GM21390 (cell line): ENCODE results near the gene MAD1L1.
"Not testable (repeated sequence)": the region's sequence is repeated elsewhere in the genome, so short reads cannot be mapped to it uniquely, and the experiment has no call there.

Experiments used
- ATAC-seq: cut with Tn5 transposase; IDR thresholded peaks from one replicate; pipeline ENCODE4 v1.9.1; 2021; ENCODE audit not compliant: unreplicated experiment

The MAD1L1 gene

GRCh38 chr7:2162004-2162902, 70.5 kb downstream of the MAD1L1 start:
- not testable (repeated sequence) for ATAC-seq

GRCh38 chr7:2159176-2159520, 73.6 kb downstream of the MAD1L1 start:
- no peak for ATAC-seq

- no peak for ATAC-seq
Measured at GRCh38 chr7:2158331-2159175, 74.2 kb downstream of the MAD1L1 start.

- ATAC-seq: no peak
Measured at GRCh38 chr7:2157473-2158279, 75.1 kb downstream of the MAD1L1 start.

- ATAC-seq: no peak
Measured at GRCh38 chr7:2156756-2157472, 75.8 kb downstream of the MAD1L1 start.

- no peak for ATAC-seq
Measured at GRCh38 chr7:2154831-2155230, 77.9 kb downstream of the MAD1L1 start.

- no peak for ATAC-seq
Measured at GRCh38 chr7:2154121-2154520, 78.6 kb downstream of the MAD1L1 start.

- ATAC-seq: no peak
Measured at GRCh38 chr7:2152646-2153045, 80.1 kb downstream of the MAD1L1 start.

- ATAC-seq: no peak
Measured at GRCh38 chr7:2151801-2152612, 80.7 kb downstream of the MAD1L1 start.

GRCh38 chr7:2151237-2151636, 81.5 kb downstream of the MAD1L1 start:
- ATAC-seq: no peak

GRCh38 chr7:2150445-2150815, 82.3 kb downstream of the MAD1L1 start:
- ATAC-seq: no peak

- no peak for ATAC-seq
Measured at GRCh38 chr7:2149672-2150444, 82.9 kb downstream of the MAD1L1 start.

- ATAC-seq: no peak
Measured at GRCh38 chr7:2148814-2149213, 83.9 kb downstream of the MAD1L1 start.

GRCh38 chr7:2148189-2148588, 84.6 kb downstream of the MAD1L1 start:
- no peak for ATAC-seq

GRCh38 chr7:2146676-2147472, 85.9 kb downstream of the MAD1L1 start:
- no peak for ATAC-seq

- ATAC-seq: no peak
Measured at GRCh38 chr7:2145835-2146580, 86.7 kb downstream of the MAD1L1 start.

GRCh38 chr7:2144926-2145325, 87.8 kb downstream of the MAD1L1 start:
- ATAC-seq: no peak
